ENCODE results near the gene FRAS1.
"Not testable (repeated sequence)": the region's sequence is repeated elsewhere in the genome, so short reads cannot be mapped to it uniquely, and the experiment has no call there.

FRAS1 gene

DNA sequence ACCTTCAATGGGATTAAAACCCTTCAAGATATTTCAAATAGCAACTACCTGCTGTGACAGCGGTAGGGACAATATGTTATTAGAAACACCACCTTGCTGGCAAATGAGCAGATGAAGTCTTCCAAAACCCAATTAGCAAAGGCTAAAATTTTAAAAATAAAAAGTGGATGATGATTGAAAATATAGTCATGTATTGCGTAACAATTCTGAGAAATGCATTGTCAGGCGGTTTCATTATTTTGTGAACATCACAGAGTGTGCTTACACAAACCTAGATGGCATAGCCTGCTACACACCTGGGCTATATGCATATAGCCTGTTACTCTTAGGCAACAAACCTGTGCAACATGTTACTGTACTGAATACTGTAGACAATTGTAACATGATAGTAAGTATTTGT is 403.2 kb downstream of the FRAS1 start:
- no peak for DNase-seq

DNA sequence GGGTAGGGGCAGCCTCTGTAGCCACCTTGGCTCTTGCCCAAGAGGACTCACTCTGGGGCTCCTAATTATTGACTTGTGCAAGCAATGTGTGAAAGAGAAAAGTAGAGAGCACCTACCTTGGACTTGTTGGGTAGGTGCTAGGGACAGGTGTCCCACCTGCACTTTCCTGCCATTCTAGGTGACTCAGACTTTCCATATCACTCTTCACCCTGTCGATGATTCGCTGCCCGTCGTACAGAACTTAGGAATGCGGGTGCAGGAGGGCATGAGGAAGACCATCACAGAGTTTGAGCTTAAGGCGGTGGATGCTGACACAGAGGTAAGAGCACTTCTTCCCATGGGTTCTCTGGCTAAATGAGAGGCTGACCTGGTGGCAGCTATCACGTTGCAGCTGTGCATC is 407.1 kb downstream of the FRAS1 start:
- no peak for DNase-seq

DNA sequence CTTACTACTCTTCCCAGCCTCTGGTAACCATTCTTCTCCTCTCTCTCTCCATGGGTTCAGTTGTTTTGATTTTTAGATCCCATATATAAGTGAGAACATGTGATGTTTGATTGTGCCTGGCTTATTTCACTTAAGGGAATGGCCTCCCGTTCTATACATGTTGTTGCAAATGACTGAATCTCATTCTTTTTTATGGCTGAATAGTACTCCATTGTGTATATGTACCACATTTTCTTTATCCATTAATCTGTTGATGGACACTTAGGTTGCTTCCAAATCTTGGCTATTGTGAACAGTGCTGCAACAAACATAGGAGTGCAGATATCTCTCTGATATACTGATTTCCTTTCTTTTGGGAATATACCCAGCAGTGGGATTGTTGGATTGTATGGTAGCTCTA is 410.1 kb downstream of the FRAS1 start:
- DNase-seq, result not testable (repeated sequence)

GRCh38 chr4:78468272-78468671 is 411.1 kb downstream of the FRAS1 start:
- DNase-seq, result no peak

DNA sequence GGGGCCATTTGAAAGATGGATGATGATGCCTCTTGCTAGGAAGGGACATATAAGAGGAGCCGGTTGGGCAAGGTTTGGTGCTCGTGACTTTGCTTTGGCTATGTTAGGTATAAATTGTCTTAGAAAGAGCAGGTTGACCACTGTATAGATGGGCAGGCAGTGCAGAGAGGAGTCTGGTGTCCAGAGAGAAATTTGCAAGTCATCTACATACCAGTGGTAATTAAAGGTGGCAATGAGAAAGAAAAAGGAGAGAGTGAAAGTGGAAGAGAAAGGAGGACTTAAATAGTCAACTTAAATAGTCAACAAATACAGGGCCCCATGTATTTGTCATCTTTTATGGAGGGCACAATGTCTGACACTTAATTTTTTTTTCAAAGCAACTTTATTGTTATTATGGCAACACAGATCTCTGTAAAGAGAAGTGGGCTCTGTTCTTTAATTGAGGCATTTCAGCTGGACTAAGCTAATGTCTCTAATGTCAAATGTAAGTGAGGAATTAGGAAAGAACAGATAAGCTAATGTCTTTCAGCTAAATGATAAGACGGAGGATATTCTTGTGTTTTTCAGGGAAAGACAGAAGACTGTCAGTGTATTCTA is 419.1 kb downstream of the FRAS1 start:
- DNase-seq, result no peak

GRCh38 chr4:78477276-78477675 is 420.2 kb downstream of the FRAS1 start:
- no peak for DNase-seq

DNA sequence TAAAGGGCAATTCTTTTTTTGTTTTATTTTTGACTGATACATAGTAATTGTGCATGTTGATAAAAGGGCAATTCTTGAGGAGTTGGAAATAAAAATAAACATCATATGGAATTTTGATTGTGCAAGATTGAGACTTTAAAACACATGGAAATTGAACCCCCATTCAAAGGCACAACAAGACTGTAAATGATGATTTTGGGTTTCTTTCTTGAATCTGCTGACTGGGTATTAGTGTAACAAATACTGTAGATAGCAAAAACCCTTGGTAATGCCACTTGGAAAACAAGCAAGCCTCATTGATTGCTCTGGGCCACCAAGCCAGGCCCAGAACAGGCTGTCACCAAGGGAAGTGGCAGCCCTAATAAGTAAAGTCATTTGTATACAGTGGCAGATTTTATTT is 421.4 kb downstream of the FRAS1 start:
- no peak for DNase-seq

DNA sequence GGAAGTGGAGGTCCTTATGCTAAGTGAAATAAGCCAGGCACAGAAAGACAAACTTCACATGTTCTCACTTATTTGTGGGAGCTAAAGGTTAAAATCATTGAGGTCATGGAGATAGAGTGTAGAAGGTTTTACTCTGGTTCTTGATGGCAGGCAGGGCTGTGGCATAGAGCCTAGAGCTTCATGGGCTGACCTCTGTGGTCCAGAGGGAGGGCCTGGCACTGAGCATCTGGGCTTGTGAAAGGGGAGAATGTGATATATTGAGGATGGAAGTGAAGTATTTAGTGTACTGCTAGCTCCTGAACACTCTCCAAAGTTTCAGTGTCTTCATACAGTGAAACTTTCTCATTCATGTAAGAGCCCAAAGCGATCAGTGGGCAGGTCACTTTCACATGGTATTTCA is 423.2 kb downstream of the FRAS1 start:
- no peak for DNase-seq

- no peak for DNase-seq
Measured at GRCh38 chr4:78481180-78481579, 424.1 kb downstream of the FRAS1 start.

DNA sequence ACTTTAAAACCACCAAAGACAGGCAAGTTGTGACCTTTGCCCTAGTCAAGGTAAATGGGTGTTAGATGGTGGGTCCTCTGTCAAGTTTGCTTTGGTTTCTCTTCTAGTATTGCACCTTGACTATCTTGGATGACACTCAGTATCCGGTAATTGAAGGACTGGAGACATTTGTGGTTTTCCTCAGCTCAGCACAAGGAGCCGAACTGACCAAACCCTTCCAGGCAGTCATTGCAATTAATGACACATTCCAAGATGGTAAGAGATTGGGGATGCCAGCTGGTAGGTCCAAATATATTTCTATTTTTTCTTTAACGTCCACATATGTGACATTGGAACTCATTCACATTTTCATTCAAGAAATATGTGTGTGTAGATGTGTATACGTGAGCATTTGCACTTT is 425.2 kb downstream of the FRAS1 start:
- DNase-seq, result no peak

DNA sequence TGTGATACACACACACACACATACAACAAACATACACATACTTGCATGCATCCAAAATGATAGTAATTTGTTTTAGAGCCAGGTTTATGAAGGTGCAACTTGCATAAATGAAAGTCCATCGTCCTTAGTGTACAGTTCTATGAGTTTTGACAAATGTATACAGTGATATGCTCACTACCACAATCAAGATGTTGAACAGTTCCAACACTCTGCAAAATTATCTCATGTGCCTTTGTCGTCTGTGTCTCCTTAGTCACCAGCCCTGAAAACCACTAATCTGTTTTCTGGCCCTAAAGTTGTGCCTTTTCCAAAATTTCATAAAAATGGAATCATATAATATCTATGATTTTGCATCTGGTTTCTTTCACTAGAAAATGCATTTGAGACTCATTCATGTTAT is 426.7 kb downstream of the FRAS1 start:
- DNase-seq, result no peak

DNA sequence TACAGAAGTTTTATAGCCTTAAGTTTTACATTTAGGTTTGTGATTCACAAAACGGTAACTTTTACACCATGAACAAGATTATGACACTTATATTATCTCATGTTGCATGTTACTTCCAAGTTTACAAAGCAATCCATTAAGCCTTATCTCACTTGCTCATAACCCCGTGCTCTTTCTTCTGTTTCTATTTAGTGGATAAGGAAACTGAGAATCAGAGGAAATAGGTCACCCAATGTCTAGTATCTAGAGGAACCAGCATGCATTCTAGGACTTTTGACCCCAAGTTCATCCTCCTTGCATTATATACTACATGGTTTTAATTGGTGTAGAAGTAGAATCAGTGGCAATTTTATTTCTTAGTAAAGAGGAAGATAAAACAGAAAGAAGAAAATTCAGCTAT is 427.5 kb downstream of the FRAS1 start:
- no peak for DNase-seq

- DNase-seq, result no peak
Measured at GRCh38 chr4:78493731-78494130, 436.6 kb downstream of the FRAS1 start.

DNA sequence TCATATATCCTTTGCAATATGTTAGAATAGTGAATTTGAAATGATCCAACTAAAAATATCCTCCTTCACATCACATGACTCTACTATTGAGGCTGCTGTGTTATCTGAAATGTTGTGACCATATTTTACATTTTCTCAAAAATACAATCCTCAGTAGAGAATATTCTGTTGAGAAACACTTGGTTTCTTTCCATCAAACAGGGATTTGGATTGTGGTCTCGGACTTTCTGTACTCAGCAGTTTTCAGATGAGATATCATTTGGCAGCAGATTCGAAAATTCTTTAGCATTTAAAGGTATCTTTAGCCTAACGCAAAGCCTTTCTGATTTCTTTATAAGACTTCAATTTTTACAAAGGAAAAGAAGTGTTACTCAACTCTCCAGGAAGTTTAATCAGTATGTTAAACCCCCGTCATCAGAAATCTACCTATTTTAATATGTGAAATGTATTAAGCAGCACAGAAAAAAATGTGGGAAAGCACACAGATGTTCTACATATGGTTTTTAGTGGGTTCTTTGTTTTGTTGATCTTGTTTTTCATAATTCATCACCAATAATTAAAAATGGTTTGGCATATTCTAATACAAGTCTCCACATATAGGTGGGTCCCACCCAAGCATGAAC is 439.0 kb downstream of the FRAS1 start:
- no peak for DNase-seq

GRCh38 chr4:78506260-78506659 is 449.1 kb downstream of the FRAS1 start:
- not testable (repeated sequence) for DNase-seq

- no peak for DNase-seq
Measured at GRCh38 chr4:78509043-78509442, 451.9 kb downstream of the FRAS1 start.

- DNase-seq, result no peak
Measured at GRCh38 chr4:78510108-78510507, 453.0 kb downstream of the FRAS1 start.

GRCh38 chr4:78510681-78511080 is 453.6 kb downstream of the FRAS1 start:
- no peak for DNase-seq

DNA sequence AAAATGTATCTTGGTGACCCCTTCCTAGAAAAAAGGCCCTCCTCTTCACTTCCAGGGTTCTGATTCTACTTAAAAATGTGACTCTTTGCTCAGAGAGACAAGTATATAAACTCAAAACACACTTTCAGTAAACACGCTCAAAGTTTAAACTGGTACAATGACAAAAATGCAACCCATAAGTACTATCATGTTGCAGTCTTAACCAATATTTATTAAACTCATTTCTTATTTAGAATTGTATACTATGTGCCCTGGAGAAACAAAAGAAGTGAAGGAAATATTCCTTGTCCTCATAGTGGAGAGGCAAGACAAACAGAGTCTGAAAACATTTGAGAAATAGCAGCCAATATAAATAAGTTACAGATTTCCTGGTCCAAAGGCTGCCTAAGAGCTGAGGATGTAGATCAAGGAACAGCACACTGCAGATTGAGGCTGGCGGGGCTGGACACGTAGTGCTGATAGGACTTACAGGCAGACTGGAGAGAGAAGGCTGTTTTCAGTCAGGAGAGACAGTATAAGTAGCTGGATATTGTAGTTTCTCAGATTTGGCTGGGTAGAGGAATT is 455.3 kb downstream of the FRAS1 start:
- no peak for DNase-seq

DNA sequence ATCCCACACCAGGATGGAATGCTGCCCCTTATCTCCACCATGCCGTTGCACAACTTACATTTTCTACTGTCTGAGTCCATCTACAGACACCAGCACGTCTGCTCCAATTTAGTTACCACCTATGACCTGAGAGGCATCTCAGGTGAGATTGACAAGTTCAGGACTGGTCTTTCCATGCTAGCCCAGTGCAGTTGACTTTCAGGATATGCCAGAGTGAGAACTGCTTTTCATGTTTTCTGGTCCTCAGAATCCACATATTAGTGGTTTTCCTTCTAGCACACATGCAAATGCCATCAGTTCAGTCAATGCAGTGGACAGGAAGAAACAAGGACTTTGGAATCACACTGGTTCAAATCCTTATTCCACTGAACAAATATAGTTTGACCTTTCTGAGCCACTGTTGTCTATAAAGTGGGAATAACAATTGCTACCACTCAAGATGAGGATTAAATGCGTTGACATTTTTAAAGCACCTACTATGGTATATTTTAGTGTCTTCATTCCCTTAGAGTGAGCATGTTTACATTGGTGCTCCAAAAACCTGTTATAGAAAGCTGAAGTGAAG is 456.4 kb downstream of the FRAS1 start:
- no peak for DNase-seq

- no peak for DNase-seq
Measured at GRCh38 chr4:78517050-78517652, 460.0 kb downstream of the FRAS1 start.

- DNase-seq, result no peak
Measured at GRCh38 chr4:78518561-78518960, 461.4 kb downstream of the FRAS1 start.

- no peak for DNase-seq
Measured at GRCh38 chr4:78519962-78520361, 462.8 kb downstream of the FRAS1 start.

DNA sequence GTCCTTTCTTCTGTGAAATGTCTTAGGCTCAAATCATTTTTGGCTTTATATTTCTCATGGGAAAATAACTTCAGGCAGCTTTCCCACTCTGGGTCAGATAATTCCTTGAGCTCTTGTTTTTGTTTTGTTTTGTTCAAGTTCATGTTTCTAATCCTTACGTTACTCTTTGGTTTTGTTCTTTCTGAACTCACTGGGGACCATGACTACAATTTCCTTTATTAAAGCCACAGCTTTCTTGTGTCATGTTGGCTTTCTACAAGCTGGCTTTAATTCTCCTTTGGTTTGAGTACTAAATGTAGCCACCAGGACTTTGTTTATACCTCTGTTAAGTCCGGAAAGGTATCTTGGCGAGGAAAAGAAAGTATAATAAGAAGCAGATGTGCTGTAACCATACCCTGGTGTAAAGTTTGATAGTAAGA is 463.7 kb downstream of the FRAS1 start:
- DNase-seq, result no peak
